Ovary (tissue), 3 donors: ENCODE data around the gene ZNF567.
"Not testable (repeated sequence)": the region's sequence is repeated elsewhere in the genome, so short reads cannot be mapped to it uniquely, and the experiment has no call there.

ENCODE experiments used
- POLR2A ChIP-seq: fragments of 450-650 bp; IDR thresholded peaks from one replicate; pipeline ENCODE4 v1.6.1; 2017; ENCODE audit warnings: antibody characterized with exemption, mild to moderate bottlenecking, moderate library complexity
- TF ChIP-seq, protein P1 (sequence below), 3 donors: fragments of 450-650 bp in 2 of 3; fragments of 200-600 bp in 1 of 3; IDR thresholded peaks; one replicate each; pipeline versions ENCODE4 v1.5.1 to v1.8.0; 2016 to 2022; ENCODE audit warnings: antibody characterized with exemption in 3 of 3, mild to moderate bottlenecking in 1 of 3
- donor health status: DM: no; HTN: no; CAD: no.

DNA sequence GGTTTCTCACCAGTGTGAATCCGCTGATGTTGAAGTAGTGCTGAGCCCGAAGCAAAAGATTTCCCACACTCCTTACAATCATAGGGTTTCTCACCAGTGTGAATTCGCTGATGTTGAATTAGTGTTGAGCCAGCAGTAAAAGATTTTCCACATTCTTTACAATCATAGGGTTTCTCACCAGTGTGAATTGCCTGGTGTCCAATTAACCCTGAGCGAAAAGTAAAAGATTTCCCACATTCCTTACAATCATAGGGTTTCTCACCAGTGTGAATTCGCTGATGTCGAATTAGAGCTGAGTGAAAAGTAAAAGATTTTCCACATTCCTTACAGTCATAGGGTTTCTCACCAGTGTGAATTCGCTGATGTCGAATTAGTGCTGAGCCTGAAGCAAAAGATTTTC, 62.2 kb downstream of the ZNF567 start:
- TF ChIP-seq, protein P1, sequence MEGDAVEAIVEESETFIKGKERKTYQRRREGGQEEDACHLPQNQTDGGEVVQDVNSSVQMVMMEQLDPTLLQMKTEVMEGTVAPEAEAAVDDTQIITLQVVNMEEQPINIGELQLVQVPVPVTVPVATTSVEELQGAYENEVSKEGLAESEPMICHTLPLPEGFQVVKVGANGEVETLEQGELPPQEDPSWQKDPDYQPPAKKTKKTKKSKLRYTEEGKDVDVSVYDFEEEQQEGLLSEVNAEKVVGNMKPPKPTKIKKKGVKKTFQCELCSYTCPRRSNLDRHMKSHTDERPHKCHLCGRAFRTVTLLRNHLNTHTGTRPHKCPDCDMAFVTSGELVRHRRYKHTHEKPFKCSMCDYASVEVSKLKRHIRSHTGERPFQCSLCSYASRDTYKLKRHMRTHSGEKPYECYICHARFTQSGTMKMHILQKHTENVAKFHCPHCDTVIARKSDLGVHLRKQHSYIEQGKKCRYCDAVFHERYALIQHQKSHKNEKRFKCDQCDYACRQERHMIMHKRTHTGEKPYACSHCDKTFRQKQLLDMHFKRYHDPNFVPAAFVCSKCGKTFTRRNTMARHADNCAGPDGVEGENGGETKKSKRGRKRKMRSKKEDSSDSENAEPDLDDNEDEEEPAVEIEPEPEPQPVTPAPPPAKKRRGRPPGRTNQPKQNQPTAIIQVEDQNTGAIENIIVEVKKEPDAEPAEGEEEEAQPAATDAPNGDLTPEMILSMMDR (IDR thresholded peaks at IDR 0.05): not testable (repeated sequence)
- TF ChIP-seq POLR2A: not testable (repeated sequence)
